Thoracic aorta (tissue), 2 donors: ENCODE data around the gene CLDN5. TPM values are rescaled to one million over a fixed set of nuclear protein-coding genes. Genes with fewer than 3 reads are reported as not detected.

Source experiments
- ATAC-seq: fragments of 150-250 bp; one replicate; pipeline ENCODE4 v1.8.0; 2017; ENCODE audit warnings: low read depth; ENCODE audit not compliant: insufficient number of reproducible peaks, low FRiP score
- DNase-seq: peaks from one replicate; pipeline ENCODE4 v3.0.0-alpha.2; 2020; ENCODE audit warnings: low spot score
- H3K27ac ChIP-seq, 2 donors: fragments of 200-600 bp; sonication (generic); 1 replicate in 1 of 2; 2 replicates in 1 of 2; pipeline ENCODE4 v1.5.1; 2016; ENCODE audit warnings: mild to moderate bottlenecking in 2 of 2, moderate library complexity in 2 of 2
- H3K27me3 ChIP-seq: fragments of 200-600 bp; sonication (generic); replicated peaks from 2 replicates; pipeline ENCODE4 v1.6.0; 2016; ENCODE audit warnings: mild to moderate bottlenecking; ENCODE audit not compliant: insufficient read depth
- H3K36me3 ChIP-seq: fragments of 200-600 bp; sonication (generic); one replicate; pipeline ENCODE4 v1.5.1; 2016
- H3K4me1 ChIP-seq, 2 donors: fragments of 200-600 bp; sonication (generic); 1 replicate in 1 of 2; 2 replicates in 1 of 2; pipeline versions ENCODE4 v1.5.1 to v1.6.0; 2016; ENCODE audit warnings: low read depth in 2 of 2, mild to moderate bottlenecking in 1 of 2; ENCODE audit not compliant: control insufficient read depth in 1 of 2
- H3K4me3 ChIP-seq: fragments of 200-600 bp; sonication (generic); 2 replicates; pipeline ENCODE4 v1.5.1; 2016; ENCODE audit warnings: mild to moderate bottlenecking
- H3K9me3 ChIP-seq: fragments of 200-600 bp; sonication (generic); 2 replicates; pipeline ENCODE4 v1.5.1; 2016
- total RNA-seq, 2 donors: library from RNA; depleted of rRNA; stranded (reverse); fragments of >200 nt; gene quantifications; one replicate each; pipeline versions ENCODE4 v1.1.0 to v1.2.3, GENCODE V29; 2016
- TF ChIP-seq, protein P1 (sequence below): fragments of 200-600 bp; sonication (generic); IDR thresholded peaks from one replicate; pipeline ENCODE4 v1.5.1; 2019; ENCODE audit warnings: antibody characterized with exemption

CLDN5 gene
- total RNA-seq, 2 donors from 2014 or later: 41.0 to 68.0 TPM

DNA sequence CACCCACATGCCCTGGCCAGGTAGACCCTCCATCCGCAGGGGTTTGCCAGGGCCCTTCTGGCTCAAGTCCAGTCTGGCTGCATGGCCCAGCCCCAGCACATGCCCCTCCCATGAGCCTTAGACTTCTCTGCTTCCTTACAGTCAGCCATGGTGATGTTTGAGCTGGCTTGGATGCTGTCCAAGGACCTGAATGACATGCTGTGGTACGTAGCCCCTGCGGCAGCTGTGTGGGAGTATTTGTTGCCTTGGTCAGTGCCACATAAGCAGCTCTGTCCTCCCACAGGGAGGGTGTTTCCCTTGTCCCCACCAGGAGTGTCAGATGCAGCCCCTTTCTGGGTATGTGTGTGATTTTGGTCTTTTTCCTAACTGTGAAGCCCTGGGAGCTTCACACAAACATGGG lies 27.0 kb downstream of the CLDN5 start:
- Histone ChIP-seq H3K9me3 (no peaks in the 10 kb centered on the region), H3K27ac (no peak overlapping the region), H3K27me3 (no peaks in the 10 kb centered on the region), H3K4me3 (no peak overlapping the region), H3K36me3 (no peaks in the 10 kb centered on the region), H3K4me1 (no peaks in the 10 kb centered on the region)
- ATAC-seq (no peak), DNase-seq (no peak)
- TF ChIP-seq, protein P1, sequence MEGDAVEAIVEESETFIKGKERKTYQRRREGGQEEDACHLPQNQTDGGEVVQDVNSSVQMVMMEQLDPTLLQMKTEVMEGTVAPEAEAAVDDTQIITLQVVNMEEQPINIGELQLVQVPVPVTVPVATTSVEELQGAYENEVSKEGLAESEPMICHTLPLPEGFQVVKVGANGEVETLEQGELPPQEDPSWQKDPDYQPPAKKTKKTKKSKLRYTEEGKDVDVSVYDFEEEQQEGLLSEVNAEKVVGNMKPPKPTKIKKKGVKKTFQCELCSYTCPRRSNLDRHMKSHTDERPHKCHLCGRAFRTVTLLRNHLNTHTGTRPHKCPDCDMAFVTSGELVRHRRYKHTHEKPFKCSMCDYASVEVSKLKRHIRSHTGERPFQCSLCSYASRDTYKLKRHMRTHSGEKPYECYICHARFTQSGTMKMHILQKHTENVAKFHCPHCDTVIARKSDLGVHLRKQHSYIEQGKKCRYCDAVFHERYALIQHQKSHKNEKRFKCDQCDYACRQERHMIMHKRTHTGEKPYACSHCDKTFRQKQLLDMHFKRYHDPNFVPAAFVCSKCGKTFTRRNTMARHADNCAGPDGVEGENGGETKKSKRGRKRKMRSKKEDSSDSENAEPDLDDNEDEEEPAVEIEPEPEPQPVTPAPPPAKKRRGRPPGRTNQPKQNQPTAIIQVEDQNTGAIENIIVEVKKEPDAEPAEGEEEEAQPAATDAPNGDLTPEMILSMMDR: no peak

DNA sequence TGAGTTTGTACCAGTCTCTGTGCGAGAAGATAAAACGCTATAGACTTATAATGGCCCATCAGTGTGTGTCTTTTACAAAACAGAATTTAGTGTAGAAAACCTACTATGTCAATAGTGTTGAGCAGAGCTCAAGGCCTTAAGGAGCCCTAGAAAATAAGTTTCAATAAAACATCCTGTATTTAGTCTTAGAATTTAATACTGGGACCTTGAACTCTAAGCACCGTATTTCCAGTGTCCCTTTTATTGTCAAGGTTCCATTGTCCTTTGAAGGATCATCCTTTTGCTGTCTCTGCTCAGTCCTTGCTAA lies 27.9 kb downstream of the CLDN5 start:
- no peaks in the 10 kb centered on the region for H3K4me1 ChIP-seq
- H3K27ac ChIP-seq: no peak overlapping the region
- ATAC-seq (no peak), DNase-seq (no peak)
- H3K27me3 ChIP-seq: no peaks in the 10 kb centered on the region
- TF ChIP-seq, protein P1: no peak
- H3K9me3 ChIP-seq: no peaks in the 10 kb centered on the region
- no peaks in the 10 kb centered on the region for H3K36me3 ChIP-seq
- H3K4me3 ChIP-seq: no peak overlapping the region

DNA sequence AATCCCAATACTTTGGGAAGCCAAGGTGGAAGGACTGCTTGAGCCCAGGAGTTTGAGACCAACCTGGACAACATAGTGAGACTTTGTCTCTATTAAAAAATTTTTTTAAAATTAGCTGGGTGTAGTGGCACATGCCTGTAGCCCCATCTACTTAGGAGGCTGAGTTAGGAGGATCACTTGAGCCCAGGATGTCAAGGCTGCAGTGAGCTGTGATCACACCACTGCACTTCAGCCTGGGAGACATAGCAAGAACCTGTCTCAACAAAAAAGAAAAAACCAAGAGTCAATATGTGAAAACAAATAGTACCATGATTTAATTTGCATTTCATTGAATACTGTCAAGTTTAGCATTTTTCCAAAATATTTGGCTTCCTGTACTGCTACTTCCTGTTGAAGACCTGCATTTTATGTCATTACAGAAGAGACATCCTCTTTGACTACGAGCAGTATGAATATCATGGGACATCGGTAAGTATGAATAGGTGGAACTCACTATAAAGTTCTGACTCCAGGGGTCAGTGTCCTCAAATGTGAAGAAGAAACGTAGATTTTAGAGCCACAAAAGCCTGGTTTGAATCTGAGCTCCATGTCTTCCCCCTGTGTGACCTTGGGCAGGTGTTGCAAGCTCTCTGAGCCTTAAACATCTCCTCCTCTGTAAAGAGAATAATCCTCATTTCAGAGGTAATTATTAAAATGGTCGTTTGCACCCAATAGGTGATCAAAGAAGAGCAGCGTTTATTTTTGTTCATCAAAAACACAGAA lies 28.5 kb downstream of the CLDN5 start:
- Histone ChIP-seq H3K4me1 (no peaks in the 10 kb centered on the region), H3K4me3 (no peak overlapping the region), H3K36me3 (no peaks in the 10 kb centered on the region), H3K27ac (no peak overlapping the region), H3K9me3 (no peaks in the 10 kb centered on the region), H3K27me3 (no peaks in the 10 kb centered on the region)
- ATAC-seq (no peak), DNase-seq (no peak)
- TF ChIP-seq, protein P1: no peak

DNA sequence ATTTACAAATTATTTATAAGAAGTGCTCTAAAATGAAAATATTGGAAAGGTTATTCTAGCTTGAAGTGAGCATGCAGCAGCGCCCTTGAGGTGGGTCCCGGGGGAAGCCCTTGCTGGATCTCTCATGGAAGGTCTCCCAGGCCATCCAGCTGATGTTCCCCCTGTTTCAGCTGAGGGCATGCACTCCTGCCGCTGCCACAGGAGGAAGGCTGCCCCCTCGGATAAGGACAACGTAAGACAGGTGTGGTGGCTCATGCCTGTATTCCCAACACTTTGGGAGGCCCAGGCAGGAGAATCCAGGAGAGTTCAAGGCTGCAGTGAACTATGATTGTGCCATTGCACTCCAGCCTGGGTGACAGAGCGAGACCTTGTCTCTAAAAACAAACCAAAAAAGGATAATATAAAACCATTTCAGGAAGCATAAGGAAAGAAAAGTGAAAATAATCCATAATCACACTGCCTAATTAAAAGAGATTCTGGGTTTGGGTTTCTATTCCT lies 29.5 kb downstream of the CLDN5 start:
- H3K36me3 ChIP-seq: no peaks in the 10 kb centered on the region
- no peak overlapping the region for H3K27ac ChIP-seq
- TF ChIP-seq, protein P1: no peak
- H3K4me3 ChIP-seq: no peak overlapping the region
- DNase-seq (no peak), ATAC-seq (no peak)
- no peaks in the 10 kb centered on the region for H3K9me3 ChIP-seq
- H3K4me1 ChIP-seq: no peaks in the 10 kb centered on the region
- no peaks in the 10 kb centered on the region for H3K27me3 ChIP-seq

DNA sequence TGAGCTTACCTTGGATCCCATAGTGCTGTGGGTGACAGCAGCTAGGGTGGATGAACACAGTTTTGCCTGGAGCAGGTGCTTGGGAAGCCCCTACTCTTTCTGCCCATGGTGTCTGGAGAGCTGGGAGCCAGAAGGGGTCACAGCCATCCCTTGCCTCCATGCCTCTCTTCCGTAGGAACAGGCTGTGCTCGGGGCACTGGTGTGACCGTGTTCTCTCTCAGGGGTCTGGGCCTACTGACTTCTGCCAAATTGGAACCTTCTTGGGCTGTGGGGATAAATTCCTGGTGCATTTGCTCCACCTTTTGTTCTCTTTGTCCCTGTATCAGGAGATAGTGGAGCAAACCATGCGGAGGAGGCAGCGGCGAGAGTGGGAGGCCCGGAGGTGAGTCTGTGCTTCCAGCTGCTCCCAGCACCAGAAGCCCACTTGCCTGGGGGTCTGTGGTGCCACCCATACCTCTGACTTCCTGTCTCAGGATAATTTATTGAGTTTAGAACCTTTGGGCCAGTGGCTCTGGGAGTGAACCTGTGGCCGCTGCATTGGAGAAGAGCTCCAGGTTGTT lies 30.1 kb downstream of the CLDN5 start:
- H3K4me1 ChIP-seq: peaks cover 0 to 3% of the 10 kb centered on the region in 2 donors
- no peaks in the 10 kb centered on the region for H3K9me3 ChIP-seq
- TF ChIP-seq, protein P1: no peak
- no peaks in the 10 kb centered on the region for H3K36me3 ChIP-seq
- ATAC-seq (no peak), DNase-seq (no peak)
- no peak overlapping the region for H3K27ac ChIP-seq
- no peaks in the 10 kb centered on the region for H3K27me3 ChIP-seq
- no peak overlapping the region for H3K4me3 ChIP-seq
